Medulla oblongata (tissue), 1 donor: Measurements from ENCODE around the gene DOCK11.

Experiments used
- DNase-seq: peaks from one replicate; pipeline ENCODE4 v3.0.0-alpha.2; 2015; ENCODE audit errors: extremely low spot score

DOCK11 gene

DNA sequence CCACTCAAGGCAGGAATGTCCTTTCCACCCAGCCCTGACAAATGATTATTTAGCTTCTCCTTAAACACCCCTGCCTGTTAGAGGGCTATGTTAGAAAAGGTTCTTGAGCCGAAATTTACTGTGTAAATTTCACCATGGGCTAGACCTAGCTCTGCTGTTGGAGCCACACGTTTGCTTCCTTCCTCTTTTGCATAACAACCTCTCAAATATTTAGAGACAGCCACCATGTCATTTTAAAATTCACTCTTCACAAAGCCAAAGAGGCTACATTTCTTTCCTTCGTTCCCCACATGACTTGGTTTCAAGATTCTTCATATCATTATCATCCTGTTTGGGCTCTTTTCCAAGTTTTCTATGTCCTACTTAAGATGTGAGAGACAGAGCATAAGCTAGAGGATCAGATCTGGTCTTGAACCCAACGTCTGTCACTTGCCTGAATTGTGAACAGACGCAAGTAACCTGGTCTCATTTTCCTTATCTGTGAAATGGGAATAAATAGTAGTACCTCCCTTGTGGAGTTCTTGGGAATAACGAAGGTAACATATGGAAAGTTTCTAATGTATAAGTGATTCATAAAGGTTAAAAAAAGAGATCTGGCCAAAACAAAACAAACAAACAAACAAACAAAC, 6.7 kb downstream of the DOCK11 start:
- no peak for DNase-seq

DNA sequence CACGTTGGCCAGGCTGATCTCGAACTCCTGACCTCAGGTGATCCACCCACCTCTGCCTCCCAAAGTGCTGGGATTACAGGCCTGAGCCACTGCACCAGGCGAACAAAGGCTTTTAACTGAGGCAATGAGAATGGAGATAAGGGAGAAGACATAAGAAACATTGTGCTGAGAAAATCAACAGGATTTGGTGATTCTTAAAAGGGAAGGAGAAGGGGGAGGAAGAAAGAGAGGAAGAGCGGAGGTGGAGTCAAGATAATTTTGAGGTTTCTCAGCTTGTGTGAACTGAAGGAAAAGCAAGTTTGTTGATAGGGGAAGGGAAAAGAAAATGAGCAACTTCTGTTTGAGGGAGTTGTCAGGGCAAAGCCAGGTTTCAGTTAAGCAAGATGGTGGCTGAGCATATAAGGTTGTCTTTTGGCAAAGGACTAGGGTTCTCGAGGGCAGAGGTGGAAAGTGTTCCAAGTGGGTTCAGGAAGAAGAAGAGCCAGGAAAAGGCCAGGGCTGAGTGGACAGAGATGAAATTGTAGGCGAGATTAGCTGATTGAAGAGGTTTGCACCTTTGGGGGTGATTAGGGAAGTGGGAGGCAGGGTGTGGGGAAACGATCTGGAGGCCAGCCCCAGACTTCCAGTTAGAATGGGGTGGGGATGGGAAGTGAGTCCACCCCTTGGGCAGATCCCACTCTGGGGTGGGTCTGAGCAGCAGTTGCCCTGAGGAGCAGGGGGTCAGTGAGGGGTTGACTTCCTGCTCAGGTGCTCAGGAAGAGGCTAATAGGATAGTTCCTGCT, 7.8 kb downstream of the DOCK11 start:
- DNase-seq: no peak

GRCh38 chrX:118504581-118504980, 9.0 kb downstream of the DOCK11 start:
- no peak for DNase-seq

DNA sequence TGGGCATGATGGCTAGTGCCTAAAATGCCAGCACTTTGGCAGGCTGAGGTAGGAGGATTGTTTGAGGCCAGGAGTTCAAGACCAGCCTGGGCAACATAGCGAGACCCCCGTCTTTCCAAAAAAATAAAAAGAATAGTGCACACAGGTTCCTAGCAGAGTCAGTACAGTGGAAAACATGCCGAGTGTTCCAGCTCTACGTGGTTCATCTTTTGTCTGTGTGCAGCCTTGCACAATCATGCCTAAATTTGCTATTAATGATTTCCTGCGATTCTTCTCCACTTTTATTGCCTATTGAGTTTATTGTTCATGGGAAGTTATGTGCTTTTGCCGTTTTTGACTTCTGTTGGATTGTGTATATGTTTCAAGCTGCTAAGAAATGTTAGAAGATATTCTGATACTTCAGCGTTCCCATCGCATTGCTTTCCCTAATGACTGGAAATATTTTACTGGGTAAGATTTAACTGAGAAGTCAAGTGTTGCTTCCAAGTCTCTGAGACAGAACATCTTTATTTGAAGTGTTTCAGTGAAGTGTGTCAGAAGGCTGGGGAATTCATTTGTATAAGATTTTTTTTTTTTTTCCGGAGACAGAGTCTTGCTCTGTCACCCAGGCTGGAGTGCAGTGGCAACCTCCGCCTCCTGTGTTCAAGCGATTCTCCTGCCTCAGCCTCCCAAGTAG, 11.3 kb downstream of the DOCK11 start:
- no peak for DNase-seq

GRCh38 chrX:118507766-118508165, 12.2 kb downstream of the DOCK11 start:
- DNase-seq: no peak

DNA sequence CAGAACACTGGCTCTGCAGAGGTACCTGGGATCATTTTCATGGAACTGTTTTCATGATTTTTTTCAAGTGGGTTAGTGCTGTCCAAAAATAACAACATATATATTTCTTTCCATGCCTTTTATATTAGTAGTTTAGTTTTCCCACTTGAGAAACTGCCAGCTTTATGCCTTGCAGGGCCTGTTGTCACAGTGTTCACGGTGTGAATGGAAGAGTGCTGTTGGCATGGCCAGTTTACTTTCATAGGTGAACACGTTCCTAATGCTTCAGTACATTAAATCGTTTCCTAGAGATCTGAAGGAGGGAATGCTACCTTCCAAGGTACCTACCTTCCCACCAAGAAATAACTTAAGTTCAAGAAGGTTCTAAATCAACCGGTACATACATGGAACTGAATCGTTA, 12.6 kb downstream of the DOCK11 start:
- DNase-seq: no peak

DNA sequence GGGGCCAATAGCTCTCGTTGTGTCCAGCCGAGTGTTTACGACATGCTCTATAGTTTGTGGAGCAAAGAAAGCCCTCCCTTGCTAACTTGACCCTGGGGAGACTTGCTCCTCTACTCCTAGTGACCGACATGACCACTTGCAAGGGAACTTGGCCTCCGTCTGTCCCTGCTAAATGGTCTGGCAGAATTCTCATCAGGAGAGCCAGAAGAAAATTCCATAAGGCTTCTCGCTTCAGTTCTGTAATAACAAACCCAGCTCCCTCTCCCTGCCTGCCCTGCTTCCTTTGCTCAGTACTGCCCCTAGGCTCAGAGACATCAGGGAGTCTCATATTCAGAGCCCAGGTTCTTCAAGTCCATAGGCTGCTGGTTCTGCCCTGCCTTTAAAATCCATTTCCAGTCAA, 13.0 kb downstream of the DOCK11 start:
- DNase-seq: no peak

GRCh38 chrX:118510111-118510510, 14.5 kb downstream of the DOCK11 start:
- no peak for DNase-seq

DNA sequence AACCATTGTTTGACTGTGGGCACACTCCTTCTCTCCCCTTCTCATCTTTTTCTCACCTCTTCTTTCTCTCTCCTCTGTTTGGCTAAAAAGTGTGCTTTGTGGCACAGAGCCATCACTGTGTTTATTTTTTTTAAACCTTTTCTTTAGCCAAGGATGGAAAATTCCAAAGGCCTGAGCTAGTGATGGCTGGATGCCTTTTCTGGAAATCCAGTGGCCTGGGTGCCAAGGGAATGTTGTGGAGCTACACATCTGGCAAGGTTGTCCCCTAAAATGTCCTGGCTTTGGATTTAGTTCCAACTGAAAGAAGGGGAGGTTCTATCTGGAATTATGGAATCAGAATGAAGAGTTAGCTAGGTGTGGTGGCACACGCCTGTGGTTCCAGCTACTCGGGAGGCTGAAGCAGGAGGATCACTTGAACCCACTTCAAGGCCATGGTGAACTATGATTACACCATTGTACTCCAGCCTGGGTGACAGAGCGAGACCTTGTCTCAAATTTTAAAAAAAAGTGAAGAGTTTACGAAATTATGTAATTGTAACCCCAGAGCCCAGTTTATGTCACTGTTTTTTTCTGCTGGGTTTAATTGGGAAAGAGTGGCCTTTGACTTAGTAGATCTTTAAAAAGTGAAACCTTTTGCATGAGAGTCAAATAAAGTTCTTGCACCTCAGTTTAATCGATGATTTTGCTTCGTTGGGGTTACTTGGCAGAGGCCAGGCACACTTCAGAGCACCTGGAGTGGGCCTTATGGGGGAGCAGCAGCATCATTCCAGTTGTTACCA, 17.7 kb downstream of the DOCK11 start:
- no peak for DNase-seq

DNA sequence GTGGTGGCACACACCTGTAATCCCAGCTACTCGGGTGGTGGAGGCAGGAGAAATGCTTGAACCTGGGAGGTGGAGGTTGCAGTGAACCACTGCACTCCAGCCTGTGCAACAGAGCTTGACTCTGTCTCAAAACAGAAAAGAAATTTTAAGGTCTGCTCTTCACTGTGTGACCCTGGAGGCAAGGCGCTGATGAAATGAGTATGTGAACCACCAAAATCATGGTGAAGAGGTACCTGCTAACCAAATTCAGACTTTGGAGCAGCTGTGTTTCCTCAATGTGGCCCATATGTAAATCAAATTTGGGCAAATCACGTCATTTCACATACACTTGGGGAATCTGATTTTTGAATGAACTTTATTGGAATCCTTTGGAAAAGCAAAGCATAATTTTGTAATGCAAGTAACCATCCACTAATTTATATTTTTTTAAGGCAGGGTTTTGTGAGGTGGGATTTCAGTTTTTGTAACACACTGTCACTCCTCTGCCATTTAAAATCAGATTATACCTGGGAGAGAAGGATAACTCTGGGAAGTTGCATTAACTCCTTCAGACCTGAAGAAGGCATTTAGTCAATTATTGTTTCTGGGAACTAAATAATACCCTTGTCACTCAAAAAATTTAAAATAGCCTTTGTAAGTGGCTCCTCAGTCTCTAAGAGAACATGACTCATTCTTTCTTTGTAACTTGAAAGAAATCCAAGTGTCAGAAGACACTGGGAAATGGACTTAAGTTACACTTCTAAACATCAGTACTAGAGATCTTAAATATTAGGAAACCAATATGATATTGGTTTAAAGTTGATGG, 24.0 kb downstream of the DOCK11 start:
- no peak for DNase-seq

DNA sequence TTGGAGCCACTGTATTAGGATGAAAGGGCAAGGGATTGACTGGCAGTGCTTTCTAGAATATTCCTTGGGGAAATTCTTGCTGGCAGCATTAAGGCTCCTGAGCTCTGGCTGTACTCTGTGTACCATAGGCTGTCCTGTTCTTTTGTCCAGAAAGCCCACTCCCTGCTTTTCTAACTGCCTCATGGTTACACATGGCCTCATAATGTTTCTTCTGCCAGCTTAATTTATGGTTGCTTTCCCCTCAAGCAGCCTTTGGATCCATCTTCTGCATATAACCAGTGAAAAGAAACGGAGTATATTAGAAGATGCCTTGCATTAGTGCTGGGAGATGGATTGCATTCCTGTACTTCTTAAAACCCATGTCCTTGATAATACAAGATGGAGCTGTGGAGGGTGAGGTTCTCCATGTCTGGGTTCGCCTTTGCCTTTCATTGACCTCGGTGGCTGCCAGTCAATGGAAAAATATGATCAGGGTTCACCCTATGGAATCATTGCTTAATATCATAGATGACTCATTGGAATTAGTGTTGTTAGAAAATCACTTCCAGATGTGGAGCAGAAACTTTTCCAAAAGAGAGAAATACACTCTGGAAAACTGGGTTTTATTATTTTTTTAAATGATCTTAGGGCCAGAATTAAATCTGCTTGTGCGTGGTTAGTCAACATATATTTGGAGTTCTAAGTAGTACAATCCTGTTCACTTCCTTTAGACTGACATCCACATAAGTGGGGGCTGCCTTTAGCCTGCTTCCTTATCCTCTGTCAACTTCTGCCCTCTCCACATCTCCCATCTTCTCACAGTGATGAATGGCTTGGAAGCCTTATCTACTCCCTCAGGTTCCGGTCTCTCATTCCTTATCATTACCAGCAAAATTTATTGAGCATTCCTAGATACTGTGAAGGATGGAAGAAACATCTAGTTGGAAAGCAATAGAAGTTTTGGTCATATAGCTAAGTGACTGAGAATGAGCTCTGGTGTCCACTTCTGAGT, 24.9 kb downstream of the DOCK11 start:
- DNase-seq: no peak

GRCh38 chrX:118521435-118521834, 25.8 kb downstream of the DOCK11 start:
- DNase-seq: no peak

DNA sequence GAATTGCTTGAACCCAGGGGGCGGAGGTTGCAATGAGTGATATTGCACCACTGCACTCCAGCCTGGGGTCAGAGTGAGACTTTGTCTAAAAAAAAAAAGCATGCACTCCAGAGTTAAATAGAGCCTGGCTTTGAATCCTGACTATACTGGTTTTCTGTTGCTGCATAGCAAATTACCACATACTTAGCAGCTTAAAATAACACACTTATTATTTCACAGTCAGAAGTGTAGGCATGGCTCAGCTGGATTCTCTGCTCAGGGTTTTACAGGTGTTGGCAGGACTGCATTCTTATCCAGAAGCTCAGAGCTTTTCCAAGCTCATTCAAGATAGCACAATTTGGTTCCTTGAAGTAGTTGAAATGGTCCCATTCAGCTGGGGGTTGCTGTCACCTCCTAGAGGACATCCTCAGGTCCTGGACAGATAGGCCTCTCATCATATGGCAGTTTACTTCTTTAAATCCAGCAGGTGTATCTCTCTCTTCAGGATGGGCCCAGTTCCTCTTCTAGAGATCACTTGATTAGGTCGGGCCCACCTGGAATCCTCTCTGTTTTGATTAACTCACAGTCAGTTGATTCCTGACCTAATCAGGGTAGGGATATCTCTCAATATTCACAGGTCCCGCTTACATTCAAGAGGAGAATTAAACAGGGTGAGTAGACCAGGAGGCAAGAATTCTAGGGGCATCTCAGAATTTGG, 26.8 kb downstream of the DOCK11 start:
- no peak for DNase-seq

GRCh38 chrX:118523920-118524319, 28.3 kb downstream of the DOCK11 start:
- no peak for DNase-seq

- DNase-seq: no peak
Measured at GRCh38 chrX:118524344-118524743, 28.7 kb downstream of the DOCK11 start.

GRCh38 chrX:118525174-118525730, 29.6 kb downstream of the DOCK11 start:
- DNase-seq: no peak

- DNase-seq: no peak
Measured at GRCh38 chrX:118526149-118526548, 30.5 kb downstream of the DOCK11 start.

DNA sequence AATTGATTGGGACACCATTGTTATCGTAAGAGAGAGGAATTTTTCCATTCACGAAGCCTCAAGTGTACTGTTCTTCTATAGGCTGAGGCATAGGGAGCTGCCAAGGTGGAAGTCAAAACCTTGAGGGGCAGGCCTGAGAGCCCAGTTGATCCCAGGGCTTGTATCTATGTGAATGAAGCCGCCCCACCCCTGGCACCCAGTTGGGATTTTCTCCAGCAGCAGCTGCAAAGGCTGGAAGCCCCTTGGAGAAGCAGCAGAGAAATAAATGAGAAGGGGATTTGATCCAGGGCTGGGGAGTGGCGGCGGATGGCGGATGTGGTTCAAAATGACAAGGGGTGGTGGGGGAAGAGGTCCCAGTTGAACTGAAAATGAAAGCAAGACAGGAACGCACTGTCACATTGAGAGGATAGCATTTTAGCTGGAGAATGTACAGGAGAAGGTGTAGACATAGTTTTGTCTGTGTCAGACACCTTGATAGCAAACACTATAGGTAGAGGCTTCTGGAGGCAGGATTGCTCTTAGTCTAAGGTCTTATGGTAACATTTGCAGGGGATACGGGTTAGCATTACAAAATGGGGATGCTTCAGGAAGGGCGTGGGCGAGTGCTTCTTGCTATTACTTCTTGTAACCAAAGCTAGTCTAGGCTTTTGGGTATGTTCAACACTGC, 32.6 kb downstream of the DOCK11 start:
- DNase-seq: peak; percentile 6
